Breast epithelium (tissue), 4 donors: Measurements from ENCODE around the gene ACAT2. TPM values are rescaled to one million over a fixed set of nuclear protein-coding genes. Genes with fewer than 3 reads are reported as not detected.
"Not testable (repeated sequence)": the region's sequence is repeated elsewhere in the genome, so short reads cannot be mapped to it uniquely, and the experiment has no call there.

ENCODE experiments used
- DNase-seq, 2 donors: peaks; one replicate each; pipeline ENCODE4 v3.0.0-alpha.2; 2019; ENCODE audit warnings: low spot score in 2 of 2
- H3K27ac ChIP-seq, 2 donors: fragments of 200-600 bp; sonication (generic) in 1 of 2; one replicate each; pipeline ENCODE4 v1.5.1; 2016 to 2019; ENCODE audit warnings: mild to moderate bottlenecking in 1 of 2
- H3K27me3 ChIP-seq, 2 donors: fragments of 200-600 bp; sonication (generic) in 1 of 2; one replicate each; pipeline versions ENCODE4 v1.5.1 to v1.6.0; 2017 to 2019; ENCODE audit warnings: control low read depth in 1 of 2, mild to moderate bottlenecking in 1 of 2
- H3K36me3 ChIP-seq: fragments of 200-600 bp; one replicate; pipeline ENCODE4 v1.5.1; 2019
- H3K4me1 ChIP-seq, 2 donors: fragments of 200-600 bp; sonication (generic); one replicate each; pipeline ENCODE4 v1.5.1; 2016 to 2019; ENCODE audit warnings: control low read depth in 1 of 2
- H3K4me3 ChIP-seq, 3 donors: fragments of 200-600 bp; sonication (generic); 1 replicate in 2 of 3; 2 replicates in 1 of 3; pipeline ENCODE4 v1.5.1; 2016 to 2019; ENCODE audit warnings: mild to moderate bottlenecking in 3 of 3, moderate library complexity in 2 of 3
- H3K9me3 ChIP-seq, 2 donors: fragments of 200-600 bp; sonication (generic) in 1 of 2; one replicate each; pipeline ENCODE4 v1.5.1; 2016 to 2019; ENCODE audit warnings: control low read depth in 1 of 2
- POLR2A ChIP-seq: fragments of 450-650 bp; IDR thresholded peaks from one replicate; pipeline ENCODE4 v1.6.1; 2016; ENCODE audit warnings: antibody characterized with exemption, mild to moderate bottlenecking, moderate library complexity
- POLR2AphosphoS5 ChIP-seq, 3 donors: sonication (generic); formaldehyde crosslinking; IDR thresholded peaks; one replicate each; pipeline ENCODE4 v1.6.1; 2017; ENCODE audit warnings: antibody characterized with exemption in 3 of 3
- intact Hi-C: fragments of 100-400 bp; cut with DNase I; formaldehyde crosslinking; loops from one replicate; pipeline ENCODE4 v1.15.1; 2023; ENCODE audit warnings: low total_unique reads
- total RNA-seq, 3 donors: library from RNA; depleted of rRNA; stranded (reverse); fragments of >200 nt; gene quantifications; one replicate each; pipeline ENCODE4 v1.1.0, GENCODE V29; 2016
- TF ChIP-seq, protein P1 (sequence below), 3 donors: fragments of 450-650 bp; IDR thresholded peaks; one replicate each; pipeline ENCODE4 v1.5.1; 2016 to 2017; ENCODE audit warnings: antibody characterized with exemption in 3 of 3, mild to moderate bottlenecking in 3 of 3, moderate library complexity in 3 of 3

ACAT2 gene
- total RNA-seq, 3 donors from 2014 or later = 9.4 to 10.5 (median 10.1) TPM

DNA sequence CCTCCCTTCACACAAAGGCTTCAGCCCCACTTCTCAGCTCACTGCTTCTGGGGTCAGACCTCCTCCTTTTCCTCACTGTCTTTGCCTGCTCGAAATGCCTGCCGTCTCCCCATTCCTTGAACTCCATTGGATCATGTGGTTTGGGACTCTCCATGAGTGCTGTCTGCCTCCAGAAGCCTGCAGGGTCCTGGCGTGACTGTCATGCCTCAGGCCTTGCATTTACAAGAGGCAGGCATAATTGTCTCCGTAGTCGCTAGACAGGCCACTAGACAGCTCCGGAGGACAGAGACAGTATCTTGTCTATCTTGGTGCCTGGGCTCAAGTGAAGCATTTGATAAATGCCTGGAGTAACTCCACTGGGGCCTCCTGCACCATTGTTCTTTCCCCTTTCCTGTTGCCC lies 53.6 kb downstream of the ACAT2 start:
- H3K4me3 ChIP-seq = no peak overlapping the region
- no peak for DNase-seq
- H3K4me1 ChIP-seq = no peaks in the 10 kb centered on the region
- H3K27ac ChIP-seq = no peak overlapping the region
- H3K36me3 ChIP-seq = no peaks in the 10 kb centered on the region
- TF ChIP-seq, protein P1, sequence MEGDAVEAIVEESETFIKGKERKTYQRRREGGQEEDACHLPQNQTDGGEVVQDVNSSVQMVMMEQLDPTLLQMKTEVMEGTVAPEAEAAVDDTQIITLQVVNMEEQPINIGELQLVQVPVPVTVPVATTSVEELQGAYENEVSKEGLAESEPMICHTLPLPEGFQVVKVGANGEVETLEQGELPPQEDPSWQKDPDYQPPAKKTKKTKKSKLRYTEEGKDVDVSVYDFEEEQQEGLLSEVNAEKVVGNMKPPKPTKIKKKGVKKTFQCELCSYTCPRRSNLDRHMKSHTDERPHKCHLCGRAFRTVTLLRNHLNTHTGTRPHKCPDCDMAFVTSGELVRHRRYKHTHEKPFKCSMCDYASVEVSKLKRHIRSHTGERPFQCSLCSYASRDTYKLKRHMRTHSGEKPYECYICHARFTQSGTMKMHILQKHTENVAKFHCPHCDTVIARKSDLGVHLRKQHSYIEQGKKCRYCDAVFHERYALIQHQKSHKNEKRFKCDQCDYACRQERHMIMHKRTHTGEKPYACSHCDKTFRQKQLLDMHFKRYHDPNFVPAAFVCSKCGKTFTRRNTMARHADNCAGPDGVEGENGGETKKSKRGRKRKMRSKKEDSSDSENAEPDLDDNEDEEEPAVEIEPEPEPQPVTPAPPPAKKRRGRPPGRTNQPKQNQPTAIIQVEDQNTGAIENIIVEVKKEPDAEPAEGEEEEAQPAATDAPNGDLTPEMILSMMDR (IDR thresholded peaks at IDR 0.05) = no peak
- TF ChIP-seq POLR2AphosphoS5 (IDR thresholded peaks at IDR 0.05) (no peak), POLR2A (no peak)
- no peaks in the 10 kb centered on the region for H3K27me3 ChIP-seq
- H3K9me3 ChIP-seq = no peaks in the 10 kb centered on the region
- intact Hi-C loops = no loop called here

DNA sequence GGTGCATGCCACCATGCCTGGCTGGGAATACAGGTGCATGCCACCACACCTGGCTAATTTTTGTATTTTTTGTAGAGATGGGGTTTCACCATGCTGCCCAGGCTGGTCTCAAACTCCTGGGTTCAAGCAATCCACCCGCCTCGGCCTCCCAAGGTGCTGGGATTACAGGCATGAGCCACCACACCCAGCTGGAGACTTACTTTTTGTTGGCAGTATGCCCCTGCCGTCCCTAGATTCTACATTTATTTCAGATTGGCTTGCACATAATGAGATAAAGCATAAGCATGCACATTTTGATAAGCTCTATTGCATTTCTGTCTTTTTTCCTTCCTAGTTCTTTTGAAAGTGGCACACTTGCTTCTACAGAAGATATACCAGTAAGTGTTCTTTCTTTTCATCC lies 54.9 kb downstream of the ACAT2 start:
- intact Hi-C loops, H3K27me3 ChIP-seq, H3K36me3 ChIP-seq, H3K4me3 ChIP-seq, DNase-seq, H3K9me3 ChIP-seq, H3K27ac ChIP-seq, H3K4me1 ChIP-seq: not testable (repeated sequence)

DNA sequence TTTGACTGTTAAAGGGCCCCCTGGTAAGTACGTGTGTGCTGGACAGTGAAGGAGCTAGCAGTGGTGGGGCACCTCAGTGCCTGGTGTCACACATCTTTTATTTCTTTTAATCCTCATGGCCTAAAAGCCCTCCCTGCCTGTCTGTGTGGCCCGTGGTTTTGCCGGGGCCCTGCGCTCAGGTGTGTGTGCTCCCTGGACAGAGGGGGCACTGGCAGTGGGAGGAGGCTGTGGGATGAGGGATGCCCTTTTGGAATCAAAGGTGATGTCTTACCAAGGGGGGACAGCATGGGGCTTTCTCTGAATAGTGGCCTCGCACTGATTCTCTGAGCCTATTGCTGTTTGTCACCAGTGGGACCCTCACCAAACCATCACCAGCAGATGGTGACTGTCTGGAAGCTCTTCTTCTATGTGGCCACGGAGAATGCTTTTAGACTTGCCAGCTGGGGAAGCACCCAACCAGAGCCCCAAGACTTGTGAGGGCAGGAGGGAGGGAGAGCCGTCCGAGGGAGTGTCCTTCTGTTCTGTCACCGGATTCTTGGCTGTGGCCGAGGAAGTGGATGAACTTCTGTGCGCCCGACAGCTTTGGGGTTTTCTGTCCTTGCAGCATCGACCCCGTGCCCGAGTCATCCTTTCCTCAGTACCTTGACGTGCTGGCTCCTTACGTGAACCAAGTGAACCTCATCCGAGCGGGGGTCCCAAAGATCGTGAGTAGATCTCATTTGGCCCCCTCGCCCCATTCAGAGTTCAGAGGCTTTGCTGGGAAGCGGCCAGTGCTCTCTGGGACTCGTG lies 56.3 kb downstream of the ACAT2 start:
- TF ChIP-seq, protein P1 (IDR thresholded peaks at IDR 0.05) = no peak
- TF ChIP-seq POLR2A = no peak
- TF ChIP-seq POLR2AphosphoS5 (IDR thresholded peaks at IDR 0.05) = no peak
- Histone ChIP-seq H3K27me3 (no peaks in the 10 kb centered on the region), H3K36me3 (no peaks in the 10 kb centered on the region), H3K4me1 (no peaks in the 10 kb centered on the region), H3K27ac (no peak overlapping the region), H3K4me3 (no peak overlapping the region), H3K9me3 (no peaks in the 10 kb centered on the region)
- no peak for DNase-seq
- intact Hi-C loops = no loop called here

DNA sequence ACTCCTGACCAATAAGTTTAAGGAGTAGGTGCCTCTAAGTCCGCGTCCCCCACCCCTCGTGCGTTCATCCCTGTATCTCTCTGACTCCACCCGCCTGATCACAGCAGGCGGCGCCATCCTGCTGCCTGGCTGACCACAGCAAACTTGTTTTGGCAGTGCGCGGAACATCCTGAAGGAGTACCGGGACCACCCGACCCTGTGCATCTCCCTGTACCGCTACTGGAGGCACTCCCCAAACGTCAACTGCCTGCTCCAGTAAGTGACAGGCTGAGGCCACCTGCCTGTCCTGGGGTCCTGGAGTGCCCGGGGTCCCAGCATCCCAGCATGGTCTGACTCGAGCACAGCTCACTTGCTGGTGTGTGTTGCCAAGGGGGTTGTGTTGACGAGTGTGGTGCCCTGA lies 57.3 kb downstream of the ACAT2 start:
- Histone ChIP-seq H3K9me3 (no peaks in the 10 kb centered on the region), H3K4me1 (no peaks in the 10 kb centered on the region), H3K27me3 (no peaks in the 10 kb centered on the region), H3K4me3 (no peak overlapping the region), H3K36me3 (no peaks in the 10 kb centered on the region), H3K27ac (no peak overlapping the region)
- intact Hi-C loops = no loop called here
- TF ChIP-seq POLR2AphosphoS5 (IDR thresholded peaks at IDR 0.05) (no peak), POLR2A (no peak)
- TF ChIP-seq, protein P1 (IDR thresholded peaks at IDR 0.05) = no peak
- no peak for DNase-seq

DNA sequence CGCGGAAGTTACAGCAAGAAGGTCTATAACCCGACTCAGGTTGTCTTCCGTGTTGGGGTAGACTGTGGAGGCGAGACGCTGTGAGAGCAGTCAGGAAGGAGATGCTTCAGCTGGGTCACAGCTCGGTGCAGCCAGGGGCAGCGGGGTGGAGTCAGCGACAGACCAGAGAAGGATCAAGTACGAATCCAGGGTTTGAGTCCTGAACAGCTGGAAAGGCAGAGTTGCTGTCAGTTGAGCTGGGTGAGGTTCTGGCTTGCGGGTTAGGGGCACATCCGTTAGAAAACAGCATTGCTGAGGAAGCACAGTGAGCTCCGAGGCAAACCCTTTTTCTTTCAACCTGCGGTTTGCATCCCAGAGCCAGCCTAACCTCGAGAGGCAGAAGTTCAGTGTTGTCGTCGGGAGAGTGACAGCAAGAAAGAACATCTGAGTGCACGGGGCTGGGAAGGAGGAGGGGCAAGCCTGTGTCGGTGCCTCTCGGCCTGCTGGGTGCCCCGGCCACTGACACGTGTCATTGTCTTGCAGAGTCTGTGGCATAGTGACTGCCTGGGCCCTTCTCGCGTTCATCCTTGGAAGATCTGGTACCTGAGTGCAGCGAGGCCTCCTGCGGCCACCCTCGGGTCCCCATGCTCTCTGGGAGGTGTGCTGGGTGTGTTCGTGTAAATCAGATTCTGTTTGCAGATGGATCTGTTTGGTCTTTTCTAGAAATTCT lies 58.2 kb downstream of the ACAT2 start:
- no peaks in the 10 kb centered on the region for H3K9me3 ChIP-seq
- H3K27ac ChIP-seq = no peak overlapping the region
- intact Hi-C loops = no loop called here
- DNase-seq = no peak
- no peaks in the 10 kb centered on the region for H3K36me3 ChIP-seq
- TF ChIP-seq, protein P1 (IDR thresholded peaks at IDR 0.05) = no peak
- no peak for TF ChIP-seq POLR2A
- no peak for TF ChIP-seq POLR2AphosphoS5 (IDR thresholded peaks at IDR 0.05)
- H3K27me3 ChIP-seq = no peaks in the 10 kb centered on the region
- no peak overlapping the region for H3K4me3 ChIP-seq
- no peaks in the 10 kb centered on the region for H3K4me1 ChIP-seq
